HG02943 (cell line): ENCODE results near the gene ADSS2.
A peak's percentile ranks its signal among the peaks of the same experiment; 100 is the strongest.
"Not testable (repeated sequence)": the region's sequence is repeated elsewhere in the genome, so short reads cannot be mapped to it uniquely, and the experiment has no call there.

Experiments
- ATAC-seq: cut with Tn5 transposase; IDR thresholded peaks from one replicate; pipeline ENCODE4 v1.9.1; 2021; ENCODE audit warnings: mild to moderate bottlenecking, low read depth, moderate library complexity; ENCODE audit not compliant: unreplicated experiment

Gene ADSS2

GRCh38 chr1:244451539-244451950 lies at the start of gene ADSS2:
TSS of gene ADSS2 (minus strand) at chr1:244451909. CDS start at chr1:244451817, 92 bp downstream.
- no peak for ATAC-seq

DNA sequence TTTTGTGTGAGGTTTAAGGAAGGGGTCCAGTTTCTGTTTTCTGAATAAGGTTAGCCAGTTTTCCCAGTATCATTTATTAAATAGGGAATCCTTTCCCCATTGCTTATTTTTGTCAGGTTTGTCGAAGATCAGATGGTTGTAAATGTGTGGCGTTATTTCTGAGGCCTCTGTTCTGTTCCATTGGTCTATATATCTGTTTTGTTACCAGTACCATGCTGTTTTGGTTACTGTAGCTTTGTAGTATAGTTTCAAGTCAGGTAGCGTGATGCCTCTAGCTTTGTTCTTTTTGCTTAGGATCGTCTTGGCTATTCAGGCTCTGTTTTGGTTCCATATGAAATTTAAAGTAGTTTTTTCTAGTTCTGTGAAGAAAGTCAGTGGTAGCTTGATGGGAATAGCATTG lies 48.8 kb upstream of the ADSS2 start:
- ATAC-seq, result not testable (repeated sequence)

DNA sequence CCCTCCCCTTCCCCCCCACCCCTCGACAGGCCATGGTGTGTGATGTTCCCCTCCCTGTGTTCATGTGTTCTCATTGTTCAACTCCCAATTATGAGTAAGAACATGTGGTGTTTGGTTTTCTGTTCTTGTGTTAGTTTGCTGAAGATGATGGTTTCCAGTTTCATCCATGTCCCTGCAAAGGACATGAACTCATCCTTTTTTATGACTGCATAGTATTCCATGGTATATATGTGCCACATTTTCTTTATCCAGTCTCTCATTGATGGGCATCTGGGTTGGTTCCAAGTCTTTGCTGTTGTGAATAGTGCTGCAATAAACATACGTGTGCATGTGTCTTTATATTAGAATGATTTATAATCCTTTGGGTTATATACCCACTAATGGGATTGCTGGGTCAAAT lies 47.8 kb upstream of the ADSS2 start:
- not testable (repeated sequence) for ATAC-seq

DNA sequence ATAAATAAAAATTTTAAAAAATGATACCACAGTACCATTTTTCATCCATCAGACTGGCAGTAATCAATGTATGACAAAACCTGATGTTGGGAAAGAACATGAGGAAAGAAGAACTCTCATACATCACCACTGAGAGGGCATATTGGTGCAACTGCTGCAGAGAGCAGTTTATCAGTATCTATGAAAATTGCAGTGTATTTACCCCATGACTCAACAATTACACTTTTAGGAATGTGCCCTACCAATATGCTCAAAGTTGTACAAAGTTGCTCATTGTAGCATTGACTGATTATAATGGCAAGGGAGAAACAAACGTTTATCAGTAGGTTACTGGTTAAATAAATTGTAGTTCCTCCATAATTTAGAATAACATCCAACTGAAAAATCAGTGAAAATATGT lies 46.1 kb upstream of the ADSS2 start:
- no peak for ATAC-seq

DNA sequence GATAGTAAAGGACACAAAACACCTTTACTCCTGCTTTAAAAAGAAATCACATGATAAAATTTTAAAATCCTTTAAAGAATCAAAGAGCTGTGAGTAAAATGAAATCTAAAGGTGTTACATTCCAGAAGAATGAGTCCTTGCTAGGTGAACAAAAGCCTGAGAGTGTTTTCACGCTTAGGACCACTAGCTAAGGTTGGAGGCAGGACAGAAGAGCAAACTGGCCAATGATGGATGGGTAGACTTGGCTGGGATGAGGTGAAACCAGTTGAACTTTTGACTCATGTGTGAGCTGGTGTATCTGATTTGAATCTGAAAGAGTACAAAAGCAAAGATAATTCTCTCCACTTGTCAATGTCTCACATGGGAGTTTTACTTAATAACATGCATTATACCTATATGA lies 44.5 kb upstream of the ADSS2 start:
- no peak for ATAC-seq

DNA sequence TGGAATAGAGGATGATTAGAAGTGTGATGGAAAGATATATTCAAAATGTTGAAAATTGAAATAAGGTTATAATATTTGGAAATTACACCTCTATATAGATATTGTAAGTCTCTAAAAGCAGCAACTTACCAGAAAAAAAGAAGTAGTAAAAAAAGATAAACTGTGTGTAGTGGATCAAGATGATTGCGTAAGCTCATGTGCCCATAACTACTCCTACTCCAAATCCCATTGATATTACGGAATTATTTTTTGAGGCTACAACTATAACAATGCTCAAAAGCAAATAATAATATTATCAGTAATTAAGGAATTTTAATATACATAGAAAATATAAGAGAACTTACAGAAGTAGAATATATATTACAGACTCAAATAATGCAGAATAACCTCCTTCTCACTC lies 42.9 kb upstream of the ADSS2 start:
- no peak for ATAC-seq

- not testable (repeated sequence) for ATAC-seq
Measured at GRCh38 chr1:244484971-244485370, 33.3 kb upstream of the ADSS2 start.

- ATAC-seq, result no peak
Measured at GRCh38 chr1:244473059-244473605, 21.4 kb upstream of the ADSS2 start.

- ATAC-seq, result no peak
Measured at GRCh38 chr1:244466724-244467123, 15.0 kb upstream of the ADSS2 start.

- peak; percentile 97 for ATAC-seq
Measured at GRCh38 chr1:244461245-244462071, 9.7 kb upstream of the ADSS2 start, which contains the start of gene CATSPERE. TSS of gene CATSPERE (plus strand) at chr1:244461273. CDS start at chr1:244461430, 157 bp downstream.

DNA sequence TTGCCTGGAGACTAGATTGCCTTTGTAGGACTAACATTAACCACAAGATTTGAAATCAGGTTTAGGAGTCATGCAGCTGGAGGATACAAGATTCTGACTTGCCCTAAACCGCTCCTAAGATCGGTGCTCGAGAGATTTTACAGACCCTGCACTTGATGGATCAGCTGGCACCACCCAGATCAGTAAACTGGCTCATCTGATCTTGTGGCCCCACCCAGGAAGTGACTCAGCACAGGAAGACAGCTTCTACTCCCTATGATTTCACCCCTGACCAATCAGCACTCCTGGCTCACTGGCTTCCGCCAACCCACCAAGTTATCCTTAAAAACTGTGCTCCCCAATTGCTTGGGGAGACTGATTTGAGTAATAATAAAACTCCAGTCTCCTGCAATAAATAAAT lies 8.5 kb upstream of the ADSS2 start:
- ATAC-seq, result no peak

GRCh38 chr1:244458781-244459180 lies 7.1 kb upstream of the ADSS2 start:
- no peak for ATAC-seq

GRCh38 chr1:244456586-244456985 lies 4.9 kb upstream of the ADSS2 start:
- ATAC-seq, result no peak

DNA sequence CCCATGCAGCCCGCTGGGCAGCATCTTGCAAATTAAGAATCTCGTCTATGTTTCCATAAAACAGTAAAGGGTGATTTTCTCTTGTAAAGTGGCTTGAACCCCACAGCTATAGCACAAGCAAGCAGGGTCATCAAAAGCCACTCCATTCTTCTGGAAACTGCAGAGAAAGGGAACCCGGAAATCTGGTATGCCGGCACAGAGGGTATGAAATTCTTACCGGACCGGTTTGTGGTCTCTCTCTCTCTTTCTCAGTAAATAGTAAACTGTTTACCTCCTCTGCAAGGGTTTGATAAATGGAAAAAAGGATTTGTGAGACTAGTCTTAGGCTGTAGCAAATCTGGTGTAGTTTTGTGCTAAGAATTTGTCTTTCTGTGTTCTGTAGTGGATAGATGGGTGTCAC lies 2.7 kb upstream of the ADSS2 start:
- ATAC-seq, result no peak

DNA sequence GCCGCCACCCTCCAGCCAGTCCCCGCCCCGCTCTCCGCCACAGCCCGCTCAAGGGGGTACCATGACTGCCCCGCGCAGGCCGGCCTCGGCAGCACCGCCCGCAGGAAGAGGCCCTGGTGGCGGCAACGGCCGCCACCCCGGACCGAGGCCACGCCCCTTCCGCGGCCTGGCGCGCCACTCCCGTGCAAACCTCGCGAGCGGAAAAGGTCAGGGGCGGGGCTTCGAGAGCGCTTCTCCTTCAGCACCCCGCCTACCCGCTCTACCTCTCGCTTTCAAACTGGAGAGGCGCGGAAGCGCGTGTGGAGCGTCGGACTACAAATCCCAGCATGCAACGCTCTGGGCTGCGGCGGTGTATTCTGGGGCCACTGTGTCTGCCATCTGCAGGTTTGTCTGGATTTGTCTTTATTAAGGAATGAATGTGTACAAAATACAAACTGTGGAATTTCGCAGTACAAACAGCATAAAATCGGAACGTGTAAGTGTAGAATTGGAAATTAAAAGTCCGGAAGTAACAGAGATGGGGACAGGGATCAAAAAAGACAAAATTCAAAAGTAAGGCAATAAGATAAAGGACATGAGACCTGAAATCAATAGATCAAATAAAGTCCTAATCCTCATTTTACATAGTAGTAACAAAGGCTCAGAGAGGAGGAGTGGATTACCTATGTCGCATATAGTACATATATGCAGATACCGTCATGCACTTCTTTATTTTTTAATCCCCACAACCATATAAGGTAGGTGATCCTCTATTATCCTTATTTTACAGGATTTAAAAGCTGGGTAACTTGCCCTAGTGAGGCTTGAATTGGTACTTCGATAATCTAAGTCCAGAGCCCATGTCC lies 464 bp upstream of the ADSS2 start:
- ATAC-seq, result peak; percentile 89

GRCh38 chr1:244450597-244451538 lies 841 bp downstream of the ADSS2 start:
- ATAC-seq, result peak; percentile 12

GRCh38 chr1:244449936-244450508 lies 1.7 kb downstream of the ADSS2 start:
- no peak for ATAC-seq

DNA sequence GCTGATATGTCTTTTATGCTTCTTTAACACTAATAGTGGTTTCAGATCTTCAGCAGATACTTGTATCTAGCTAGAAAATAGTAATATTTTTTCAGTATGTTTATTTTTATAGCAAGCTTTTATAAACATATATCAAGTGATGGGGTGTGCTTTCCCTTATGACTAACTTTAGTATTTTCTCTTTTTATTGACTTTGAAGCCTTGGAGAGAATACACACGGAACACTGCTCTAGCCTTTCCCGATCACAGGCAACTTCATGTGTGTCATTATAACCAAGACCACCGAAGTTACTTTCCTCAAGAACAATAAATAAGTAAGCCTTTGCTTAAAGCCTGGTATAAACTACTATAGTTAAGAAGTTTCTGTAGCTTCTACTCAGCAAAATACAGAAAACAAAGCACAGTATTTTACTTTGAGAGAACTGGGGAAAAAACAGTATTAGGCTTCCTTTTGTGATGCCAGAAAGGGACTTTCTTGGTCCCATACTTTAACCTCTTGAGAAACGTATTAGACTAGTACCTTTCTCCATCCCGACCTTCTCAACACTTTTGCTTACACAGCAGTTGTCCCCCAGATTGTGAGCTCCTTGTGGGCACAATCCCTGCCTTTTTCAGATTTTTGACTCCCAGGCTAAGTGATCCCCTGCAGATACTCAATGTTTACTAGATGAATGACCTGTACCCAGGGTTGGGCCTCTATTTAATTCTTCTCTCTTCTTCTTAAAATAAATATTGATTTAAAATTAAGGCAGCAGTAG lies 3.3 kb downstream of the ADSS2 start:
- ATAC-seq, result no peak

DNA sequence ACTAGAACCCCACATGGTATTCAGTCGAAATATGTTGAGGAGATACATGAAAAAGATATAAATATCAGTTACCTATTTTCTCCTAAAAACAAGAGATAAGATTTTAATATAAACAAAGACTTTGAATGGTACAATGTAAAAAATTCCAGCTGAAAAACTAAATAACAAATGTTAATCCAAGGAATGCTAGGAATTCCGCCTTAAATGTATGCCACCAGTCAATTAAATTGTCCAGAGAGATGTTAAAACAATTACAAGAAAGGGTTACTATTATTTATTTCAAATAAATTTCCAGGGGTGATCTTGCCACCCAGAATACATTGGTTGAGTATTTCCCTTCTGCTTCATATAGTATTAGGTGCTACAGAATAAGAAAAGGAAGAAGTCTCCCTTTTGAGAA lies 4.2 kb downstream of the ADSS2 start:
- no peak for ATAC-seq
